Endodermal cell (in vitro differentiated cells): ENCODE results near the gene ZNF616. TPM values are rescaled to one million over a fixed set of nuclear protein-coding genes. Genes with fewer than 3 reads are reported as not detected.

ENCODE experiments used
- DNase-seq: peaks from one replicate; pipeline ENCODE4 v3.0.0-alpha.2; 2017
- H3K27ac ChIP-seq: 2 replicates; pipeline ENCODE4 v1.5.1; 2013; ENCODE audit warnings: mild to moderate bottlenecking, low read depth, low read length, moderate library complexity
- H3K27me3 ChIP-seq: 2 replicates; pipeline ENCODE4 v1.6.1; 2013; ENCODE audit warnings: mild to moderate bottlenecking, low read length, moderate library complexity; ENCODE audit not compliant: insufficient read depth, control insufficient read depth, poor library complexity, severe bottlenecking
- H3K36me3 ChIP-seq: 2 replicates; pipeline ENCODE4 v1.7.0; 2013; ENCODE audit warnings: mild to moderate bottlenecking, low read length, moderate library complexity; ENCODE audit not compliant: control insufficient read depth, insufficient read depth
- H3K4me1 ChIP-seq: one replicate; pipeline ENCODE4 v1.7.0; 2013; ENCODE audit warnings: low read length; ENCODE audit not compliant: control insufficient read depth, insufficient read depth
- H3K4me3 ChIP-seq: 2 replicates; pipeline ENCODE4 v1.5.1; 2013; ENCODE audit warnings: mild to moderate bottlenecking, low read length, moderate library complexity
- H3K9ac ChIP-seq: 2 replicates; pipeline ENCODE4 v1.6.1; 2013; ENCODE audit warnings: mild to moderate bottlenecking, low read length, moderate library complexity; ENCODE audit not compliant: poor library complexity, severe bottlenecking; ENCODE audit errors: extremely low read depth
- H3K9me3 ChIP-seq: 2 replicates; pipeline ENCODE4 v1.6.1; 2013; ENCODE audit warnings: mild to moderate bottlenecking, low read length, moderate library complexity; ENCODE audit not compliant: control insufficient read depth
- H3K27ac Mint-ChIP-seq: 2 replicates; pipeline ENCODE4 v1.8.0; 2020; ENCODE audit warnings: mixed read lengths
- H3K27me3 Mint-ChIP-seq: 2 replicates; pipeline ENCODE4 v1.8.0; 2021; ENCODE audit warnings: mild to moderate bottlenecking, mixed read lengths; ENCODE audit not compliant: insufficient read depth
- H3K36me3 Mint-ChIP-seq: 2 replicates; pipeline ENCODE4 v1.8.0; 2020; ENCODE audit warnings: low read depth, mixed read lengths
- H3K4me1 Mint-ChIP-seq: 2 replicates; pipeline ENCODE4 v1.8.0; 2020; ENCODE audit warnings: mixed read lengths
- H3K4me3 Mint-ChIP-seq: 2 replicates; pipeline ENCODE4 v1.8.0; 2020; ENCODE audit warnings: mild to moderate bottlenecking, moderate library complexity, mixed read lengths
- H3K9me3 Mint-ChIP-seq: 2 replicates; pipeline ENCODE4 v1.8.0; 2020; ENCODE audit warnings: mild to moderate bottlenecking, mixed read lengths
- CTCF ChIP-seq: fragments of 200-600 bp; sonication (generic); conservative IDR thresholded peaks from 2 replicates; pipeline ENCODE4 v1.5.0; 2021; ENCODE audit warnings: antibody characterized with exemption, mild to moderate bottlenecking
- WGBS, 2 experiments: methylation state at CpG; one replicate each; pipeline versions ENCODE4 v1.1.5 to v1.1.7; 2013; ENCODE audit warnings: missing lambda C conversion rate in 2 of 2, mixed read lengths in 1 of 2; ENCODE audit not compliant: insufficient coverage in 1 of 2, insufficient read length in 1 of 2; 5-methylcytosine and 5-hydroxymethylcytosine counted together
- long read RNA-seq, 4 experiments: library from polyadenylated mRNA in 2 of 4; library from RNA in 1 of 4; library from capped mRNA in 1 of 4; stranded (forward) in 3 of 4; unstranded in 1 of 4; transcript quantifications; one replicate each; pipeline ENCODE4 v2.0.0, GENCODE V29; 2020 to 2021; ENCODE audit warnings: inconsistent platforms in 1 of 4
- polyA plus RNA-seq, 2 experiments: library from polyadenylated mRNA; stranded (reverse); fragments of 50-300 nt; gene quantifications; one replicate each; pipeline ENCODE4 v1.2.3, GENCODE V29; 2013
- total RNA-seq, 2 donors: library from RNA; stranded (reverse); fragmentation: NEBNext Ultra II Directional in 1 of 2; extraction: Animal tissue kit (Norgen Biotek cat#: 25700) in 1 of 2; gene quantifications; 2 replicates in 1 of 2; 3 replicates in 1 of 2; pipeline ENCODE4 v1.2.1, GENCODE V29; 2021

ZNF616 gene
- total RNA-seq, result 10 to 100 TPM; 23.5 to 24.5 TPM
- 12.2 TPM for polyA plus RNA-seq (2013, experiment 1 of 2)
- polyA plus RNA-seq (2013, experiment 2 of 2), result 11.6 TPM
- long read RNA-seq, experiment 1, full-length matches to known transcripts, result 1 of 6 reads
- long read RNA-seq, experiment 1, partial matches to known transcripts, result 0 of 6 reads
- long read RNA-seq, experiment 1, other reads (novel, unspliced or antisense), result 5 of 6 reads
- long read RNA-seq, experiment 2, full-length matches to known transcripts, result 14 of 18 reads
- long read RNA-seq, experiment 2, partial matches to known transcripts, result 0 of 18 reads
- long read RNA-seq, experiment 2, other reads (novel, unspliced or antisense), result 4 of 18 reads
- long read RNA-seq, experiment 3, full-length matches to known transcripts, result 33 of 42 reads
- long read RNA-seq, experiment 3, partial matches to known transcripts, result 0 of 42 reads
- long read RNA-seq, experiment 3, other reads (novel, unspliced or antisense), result 9 of 42 reads
- long read RNA-seq, experiment 4, partial matches to known transcripts, result 0 of 2 reads
- long read RNA-seq, experiment 4, other reads (novel, unspliced or antisense), result 0 of 2 reads

GRCh38 chr19:52139252-52140031 lies at the start of gene ZNF616:
ZNF616 (minus strand) TSS chr19:52139938; CDS start chr19:52130512, 9,426 bp downstream.
- peak within 1 kb of the TSS; percentile 84 for H3K27ac ChIP-seq
- H3K4me3 ChIP-seq, result peak within 1 kb of the TSS; percentile 100
- peaks cover 11% of the 10 kb centered on the region for H3K4me1 Mint-ChIP-seq
- peak; percentile 99 for DNase-seq
- H3K4me3 Mint-ChIP-seq, result peak within 1 kb of the TSS; percentile 90
- H3K27me3 ChIP-seq, result no peaks in the 10 kb centered on the region
- no peaks in the 10 kb centered on the region for H3K27me3 Mint-ChIP-seq
- H3K9me3 Mint-ChIP-seq, result peaks cover 42% of the 10 kb centered on the region
- H3K9me3 ChIP-seq, result peaks cover 58% of the 10 kb centered on the region
- no peaks in the 10 kb centered on the region for H3K4me1 ChIP-seq
- peak within 1 kb of the TSS; percentile 97 for H3K27ac Mint-ChIP-seq
- H3K36me3 ChIP-seq, result peaks cover 29% of the 10 kb centered on the region
- peak within 1 kb of the TSS; percentile 94 for H3K9ac ChIP-seq
- peak; percentile 87 for TF ChIP-seq CTCF
- H3K36me3 Mint-ChIP-seq, result peaks cover 32% of the 10 kb centered on the region
- 0 to 1% methylated on average over 20 to 49 of the region's 49 CpGs for WGBS, 2 experiments

- no peak for TF ChIP-seq CTCF
- H3K27ac ChIP-seq, result peak overlapping the region; percentile 52
- DNase-seq, result no peak
Measured at GRCh38 chr19:52188822-52189734, 49.3 kb upstream of the ZNF616 start.

More at GRCh38 chr19:52188822-52189734, 49.3 kb upstream of the ZNF616 start:
- Histone ChIP-seq H3K36me3 (peaks cover 19% of the 10 kb centered on the region), H3K27me3 (no peaks in the 10 kb centered on the region), H3K9me3 (no peaks in the 10 kb centered on the region), H3K4me3 (peak overlapping the region; percentile 74), H3K4me1 (no peaks in the 10 kb centered on the region), H3K9ac (peak overlapping the region; percentile 31)
- 13 to 23% methylated on average over 10 to 31 of the region's 32 CpGs for WGBS, 2 experiments
- peak overlapping the region; percentile 99 for H3K27ac Mint-ChIP-seq
- peaks cover 19% of the 10 kb centered on the region for H3K36me3 Mint-ChIP-seq
- no peaks in the 10 kb centered on the region for H3K9me3 Mint-ChIP-seq
- H3K4me1 Mint-ChIP-seq, result peaks cover 22% of the 10 kb centered on the region
- H3K4me3 Mint-ChIP-seq, result peak overlapping the region; percentile 95
- H3K27me3 Mint-ChIP-seq, result no peaks in the 10 kb centered on the region
